ENCODE data around the gene ACP3.

The ACP3 gene

DNA sequence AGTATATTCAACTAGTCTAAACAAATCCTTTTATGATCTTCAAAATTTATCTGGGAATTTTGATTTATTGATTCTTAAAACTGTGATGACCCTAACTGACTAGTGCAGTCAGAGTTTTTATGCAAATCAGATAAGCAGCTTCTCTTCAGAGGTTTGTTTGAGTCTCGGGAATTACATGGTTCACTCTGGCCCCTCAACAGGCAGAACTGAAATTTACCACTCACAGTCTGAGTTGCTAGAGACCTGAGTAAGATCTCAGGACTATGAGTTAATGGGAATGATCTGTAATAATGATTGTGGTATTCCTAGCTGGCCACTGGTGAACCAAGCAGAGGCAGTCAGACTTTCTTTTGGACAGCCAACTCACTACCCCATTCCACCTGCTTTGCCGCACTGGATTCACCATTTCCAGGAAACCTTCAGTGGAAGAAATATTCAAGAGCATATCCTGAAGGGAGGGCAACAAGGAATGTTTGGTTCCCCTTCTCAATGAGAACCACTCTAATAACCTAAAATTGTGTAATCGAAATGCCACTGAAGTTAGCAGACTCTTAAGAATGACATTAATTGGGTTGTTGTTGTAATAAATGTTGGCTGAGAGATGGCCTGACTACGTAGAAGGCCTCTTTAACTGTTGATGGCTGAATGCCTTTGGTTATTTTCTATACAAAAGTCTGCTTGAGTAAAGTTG, 88.5 kb downstream of the ACP3 start:
- TF ChIP-seq EP300 (IDR thresholded peaks at IDR 0.05; ENCODE audit: borderline replicate concordance) (no peak), EGR1 (IDR thresholded peaks at IDR 0.05) (no peak), FOXM1 (IDR thresholded peaks at IDR 0.05; ENCODE audit: borderline replicate concordance, low read depth) (no peak), TAF1 (IDR thresholded peaks at IDR 0.05; ENCODE audit: low read depth) (no peak), CEBPB (IDR thresholded peaks at IDR 0.05) (no peak), RAD21 (IDR thresholded peaks at IDR 0.05; ENCODE audit: low read depth) (no peak), TCF12 (IDR thresholded peaks at IDR 0.05; ENCODE audit: low read depth) (no peak), CREB1 (IDR thresholded peaks at IDR 0.05; ENCODE audit: low read depth) (no peak), NFIC (IDR thresholded peaks at IDR 0.05) (no peak), YY1 (IDR thresholded peaks at IDR 0.05; ENCODE audit: low read depth) (no peak), TEAD4 (IDR thresholded peaks at IDR 0.05) (no peak), ZBTB7A (IDR thresholded peaks at IDR 0.05; ENCODE audit: low read depth) (no peak)
- TF ChIP-seq, protein P1, sequence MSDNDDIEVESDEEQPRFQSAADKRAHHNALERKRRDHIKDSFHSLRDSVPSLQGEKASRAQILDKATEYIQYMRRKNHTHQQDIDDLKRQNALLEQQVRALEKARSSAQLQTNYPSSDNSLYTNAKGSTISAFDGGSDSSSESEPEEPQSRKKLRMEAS (IDR thresholded peaks at IDR 0.05) = no peak
- TF ChIP-seq, protein P2, sequence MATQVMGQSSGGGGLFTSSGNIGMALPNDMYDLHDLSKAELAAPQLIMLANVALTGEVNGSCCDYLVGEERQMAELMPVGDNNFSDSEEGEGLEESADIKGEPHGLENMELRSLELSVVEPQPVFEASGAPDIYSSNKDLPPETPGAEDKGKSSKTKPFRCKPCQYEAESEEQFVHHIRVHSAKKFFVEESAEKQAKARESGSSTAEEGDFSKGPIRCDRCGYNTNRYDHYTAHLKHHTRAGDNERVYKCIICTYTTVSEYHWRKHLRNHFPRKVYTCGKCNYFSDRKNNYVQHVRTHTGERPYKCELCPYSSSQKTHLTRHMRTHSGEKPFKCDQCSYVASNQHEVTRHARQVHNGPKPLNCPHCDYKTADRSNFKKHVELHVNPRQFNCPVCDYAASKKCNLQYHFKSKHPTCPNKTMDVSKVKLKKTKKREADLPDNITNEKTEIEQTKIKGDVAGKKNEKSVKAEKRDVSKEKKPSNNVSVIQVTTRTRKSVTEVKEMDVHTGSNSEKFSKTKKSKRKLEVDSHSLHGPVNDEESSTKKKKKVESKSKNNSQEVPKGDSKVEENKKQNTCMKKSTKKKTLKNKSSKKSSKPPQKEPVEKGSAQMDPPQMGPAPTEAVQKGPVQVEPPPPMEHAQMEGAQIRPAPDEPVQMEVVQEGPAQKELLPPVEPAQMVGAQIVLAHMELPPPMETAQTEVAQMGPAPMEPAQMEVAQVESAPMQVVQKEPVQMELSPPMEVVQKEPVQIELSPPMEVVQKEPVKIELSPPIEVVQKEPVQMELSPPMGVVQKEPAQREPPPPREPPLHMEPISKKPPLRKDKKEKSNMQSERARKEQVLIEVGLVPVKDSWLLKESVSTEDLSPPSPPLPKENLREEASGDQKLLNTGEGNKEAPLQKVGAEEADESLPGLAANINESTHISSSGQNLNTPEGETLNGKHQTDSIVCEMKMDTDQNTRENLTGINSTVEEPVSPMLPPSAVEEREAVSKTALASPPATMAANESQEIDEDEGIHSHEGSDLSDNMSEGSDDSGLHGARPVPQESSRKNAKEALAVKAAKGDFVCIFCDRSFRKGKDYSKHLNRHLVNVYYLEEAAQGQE (IDR thresholded peaks at IDR 0.05; ENCODE audit: low read depth) = no peak
- TF ChIP-seq, protein P3, sequence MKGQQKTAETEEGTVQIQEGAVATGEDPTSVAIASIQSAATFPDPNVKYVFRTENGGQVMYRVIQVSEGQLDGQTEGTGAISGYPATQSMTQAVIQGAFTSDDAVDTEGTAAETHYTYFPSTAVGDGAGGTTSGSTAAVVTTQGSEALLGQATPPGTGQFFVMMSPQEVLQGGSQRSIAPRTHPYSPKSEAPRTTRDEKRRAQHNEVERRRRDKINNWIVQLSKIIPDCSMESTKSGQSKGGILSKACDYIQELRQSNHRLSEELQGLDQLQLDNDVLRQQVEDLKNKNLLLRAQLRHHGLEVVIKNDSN (IDR thresholded peaks at IDR 0.05) = no peak

DNA sequence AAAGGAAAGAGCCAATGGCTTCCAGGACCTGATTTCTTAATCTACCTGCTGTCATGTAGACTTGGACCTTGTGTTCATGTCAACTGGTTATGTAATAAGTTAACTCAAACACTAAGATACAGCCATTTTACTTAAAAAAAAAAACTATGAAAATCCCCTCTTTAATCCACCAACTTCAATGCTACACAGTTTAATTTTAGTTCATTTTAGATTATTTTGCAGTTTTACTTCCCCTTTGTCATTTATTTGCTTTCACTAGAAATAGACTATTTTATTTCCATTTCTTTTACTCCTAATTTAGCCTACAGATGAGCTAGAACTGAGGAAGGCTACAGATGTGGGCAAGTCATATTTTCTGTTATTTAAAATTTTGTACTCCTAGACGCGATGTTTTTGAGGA, 89.4 kb downstream of the ACP3 start:
- no peak for TF ChIP-seq EP300 (IDR thresholded peaks at IDR 0.05; ENCODE audit: borderline replicate concordance)
- no peak for TF ChIP-seq YY1 (IDR thresholded peaks at IDR 0.05; ENCODE audit: low read depth)
- no peak for TF ChIP-seq ZBTB7A (IDR thresholded peaks at IDR 0.05; ENCODE audit: low read depth)
- no peak for TF ChIP-seq EGR1 (IDR thresholded peaks at IDR 0.05)
- TF ChIP-seq CREB1 (IDR thresholded peaks at IDR 0.05; ENCODE audit: low read depth) = no peak
- no peak for TF ChIP-seq FOXM1 (IDR thresholded peaks at IDR 0.05; ENCODE audit: borderline replicate concordance, low read depth)
- TF ChIP-seq RAD21 (IDR thresholded peaks at IDR 0.05; ENCODE audit: low read depth) = no peak
- no peak for TF ChIP-seq CEBPB (IDR thresholded peaks at IDR 0.05)
- TF ChIP-seq, protein P1 (IDR thresholded peaks at IDR 0.05) = no peak

DNA sequence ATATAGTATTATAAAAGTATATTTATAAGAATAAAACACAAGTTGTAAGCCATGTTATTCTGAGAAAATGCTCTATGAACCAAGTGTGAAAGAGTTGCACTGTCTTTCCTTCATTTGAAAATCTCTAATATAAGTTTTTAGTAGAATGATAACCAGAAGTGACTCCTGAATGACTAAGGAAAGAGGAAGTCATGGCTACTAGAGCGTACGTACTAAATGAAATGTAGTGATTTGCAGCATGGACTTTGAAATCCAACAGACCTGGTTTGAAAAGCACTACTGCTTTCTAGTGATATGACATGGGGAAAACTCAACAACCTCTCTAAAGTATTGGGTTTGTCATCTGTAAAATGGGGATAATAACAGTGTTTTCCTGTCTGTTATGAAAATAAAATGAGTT, 89.8 kb downstream of the ACP3 start:
- TF ChIP-seq TEAD4 (IDR thresholded peaks at IDR 0.05) (no peak), TAF1 (IDR thresholded peaks at IDR 0.05; ENCODE audit: low read depth) (no peak), NFIC (IDR thresholded peaks at IDR 0.05) (no peak), EP300 (IDR thresholded peaks at IDR 0.05; ENCODE audit: borderline replicate concordance) (no peak), CEBPB (IDR thresholded peaks at IDR 0.05) (no peak), RAD21 (IDR thresholded peaks at IDR 0.05; ENCODE audit: low read depth) (no peak), YY1 (IDR thresholded peaks at IDR 0.05; ENCODE audit: low read depth) (no peak), ZBTB7A (IDR thresholded peaks at IDR 0.05; ENCODE audit: low read depth) (no peak), FOXM1 (IDR thresholded peaks at IDR 0.05; ENCODE audit: borderline replicate concordance, low read depth) (no peak), CREB1 (IDR thresholded peaks at IDR 0.05; ENCODE audit: low read depth) (no peak), TCF12 (IDR thresholded peaks at IDR 0.05; ENCODE audit: low read depth) (no peak), EGR1 (IDR thresholded peaks at IDR 0.05) (no peak)
- TF ChIP-seq, protein P3 (IDR thresholded peaks at IDR 0.05) = no peak
- TF ChIP-seq, protein P2 (IDR thresholded peaks at IDR 0.05; ENCODE audit: low read depth) = no peak
- TF ChIP-seq, protein P1 (IDR thresholded peaks at IDR 0.05) = no peak

All from Ishikawa (cell line).